Trophoblast cell (in vitro differentiated cells and primary cell): ENCODE results near the gene PLCH2.

Source experiments
- DNase-seq, 2 donors: peaks; one replicate each; pipeline ENCODE4 v3.0.0-alpha.2; 2016
- H2AFZ ChIP-seq: 2 replicates; pipeline ENCODE4 v1.6.1; 2013; ENCODE audit warnings: low read length, moderate library complexity, mild to moderate bottlenecking; ENCODE audit not compliant: insufficient read depth, poor library complexity
- H2AK5ac ChIP-seq: 2 replicates; pipeline ENCODE4 v1.6.1; 2013; ENCODE audit warnings: mild to moderate bottlenecking, low read length
- H2BK120ac ChIP-seq: 2 replicates; pipeline ENCODE4 v1.6.1; 2013; ENCODE audit warnings: low read length, mild to moderate bottlenecking, moderate library complexity; ENCODE audit not compliant: insufficient read depth, poor library complexity
- H2BK12ac ChIP-seq: 2 replicates; pipeline ENCODE4 v1.6.1; 2013; ENCODE audit warnings: mild to moderate bottlenecking, low read length, moderate library complexity
- H2BK5ac ChIP-seq: 2 replicates; pipeline ENCODE4 v1.6.1; 2013; ENCODE audit warnings: low read length, low read depth, moderate library complexity, mild to moderate bottlenecking; ENCODE audit not compliant: poor library complexity
- H3K14ac ChIP-seq: 2 replicates; pipeline ENCODE4 v1.6.1; 2013; ENCODE audit warnings: mild to moderate bottlenecking, low read length
- H3K18ac ChIP-seq: 2 replicates; pipeline ENCODE4 v1.6.1; 2013; ENCODE audit warnings: mild to moderate bottlenecking, low read length
- H3K23ac ChIP-seq: 2 replicates; pipeline ENCODE4 v1.6.1; 2013; ENCODE audit warnings: low read length
- H3K27ac ChIP-seq: 2 replicates; pipeline ENCODE4 v1.5.1; 2013; ENCODE audit warnings: low read depth, mild to moderate bottlenecking, inconsistent platforms, low read length, moderate library complexity
- H3K27me3 ChIP-seq: 2 replicates; pipeline ENCODE4 v1.6.1; 2013; ENCODE audit warnings: inconsistent platforms, mild to moderate bottlenecking, low read length, moderate library complexity; ENCODE audit not compliant: insufficient read depth
- H3K36me3 ChIP-seq, 2 experiments: 1 replicate in 1 of 2; 2 replicates in 1 of 2; pipeline ENCODE4 v1.6.1; 2013; ENCODE audit warnings: low read length in 2 of 2, mild to moderate bottlenecking in 2 of 2, moderate library complexity in 1 of 2; ENCODE audit not compliant: insufficient read depth in 2 of 2, control insufficient read depth in 1 of 2
- H3K4ac ChIP-seq: 2 replicates; pipeline ENCODE4 v1.6.1; 2013; ENCODE audit warnings: low read depth, mild to moderate bottlenecking, low read length, moderate library complexity
- H3K4me1 ChIP-seq, 2 experiments: 1 replicate in 1 of 2; 2 replicates in 1 of 2; pipeline ENCODE4 v1.6.1; 2013; ENCODE audit warnings: low read length in 2 of 2, mild to moderate bottlenecking in 2 of 2, moderate library complexity in 1 of 2; ENCODE audit not compliant: insufficient read depth in 2 of 2, control insufficient read depth in 1 of 2
- H3K4me2 ChIP-seq: 2 replicates; pipeline ENCODE4 v1.6.1; 2013; ENCODE audit warnings: inconsistent platforms, mild to moderate bottlenecking, low read length, moderate library complexity
- H3K4me3 ChIP-seq: 2 replicates; pipeline ENCODE4 v1.5.1; 2013; ENCODE audit warnings: mild to moderate bottlenecking, low read depth, low read length, inconsistent platforms
- H3K79me1 ChIP-seq: one replicate; pipeline ENCODE4 v1.6.1; 2013; ENCODE audit warnings: low read length
- H3K79me2 ChIP-seq: 2 replicates; pipeline ENCODE4 v1.6.1; 2013; ENCODE audit warnings: low read length, mild to moderate bottlenecking; ENCODE audit not compliant: control insufficient read depth, insufficient read depth, poor library complexity
- H3K9ac ChIP-seq: 2 replicates; pipeline ENCODE4 v1.6.1; 2013; ENCODE audit warnings: mild to moderate bottlenecking, low read length
- H3K9me3 ChIP-seq: 2 replicates; pipeline ENCODE4 v1.6.1; 2013; ENCODE audit warnings: low read depth, mild to moderate bottlenecking, control low read depth, inconsistent platforms, low read length; ENCODE audit not compliant: insufficient read depth
- H4K12ac ChIP-seq: 2 replicates; pipeline ENCODE4 v1.6.1; 2013; ENCODE audit warnings: low read depth, mild to moderate bottlenecking, low read length, moderate library complexity
- H4K8ac ChIP-seq: 2 replicates; pipeline ENCODE4 v1.6.1; 2013; ENCODE audit warnings: low read depth, mild to moderate bottlenecking, low read length, moderate library complexity
- H4K91ac ChIP-seq: one replicate; pipeline ENCODE4 v1.6.1; 2013; ENCODE audit warnings: low read depth, mild to moderate bottlenecking, low read length, moderate library complexity
- WGBS: extraction: QIAGEN DNeasy Blood & Tissue Kit; methylation state at CpG from one replicate; pipeline ENCODE4 v1.1.7; 2013; ENCODE audit warnings: missing lambda C conversion rate; ENCODE audit not compliant: insufficient read length, insufficient coverage; ENCODE audit errors: extremely low coverage; 5-methylcytosine and 5-hydroxymethylcytosine counted together

The PLCH2 gene

GRCh38 chr1:2488688-2489087 lies 12.6 kb downstream of the PLCH2 start:
- Histone ChIP-seq H2BK5ac (no peak overlapping the region), H3K9ac (no peak overlapping the region), H3K79me2 (no peaks in the 10 kb centered on the region), H3K4me3 (no peak overlapping the region), H3K79me1 (no peaks in the 10 kb centered on the region), H3K23ac (no peak overlapping the region), H4K91ac (no peak overlapping the region), H4K12ac (no peak overlapping the region), H2AFZ (no peak overlapping the region), H2BK120ac (no peak overlapping the region), H3K4ac (no peak overlapping the region), H3K9me3 (peaks cover 24% of the 10 kb centered on the region), H3K27ac (no peak overlapping the region), H3K18ac (no peak overlapping the region), H2BK12ac (no peak overlapping the region), H3K4me1 (no peaks in the 10 kb centered on the region), H4K8ac (no peak overlapping the region), H3K36me3 (no peaks in the 10 kb centered on the region), H3K27me3 (no peaks in the 10 kb centered on the region), H3K4me2 (no peak overlapping the region), H3K14ac (no peak overlapping the region), H2AK5ac (no peak overlapping the region)
- no peak for DNase-seq
- no CpG with 5 or more reads among the region's 2 CpGs for WGBS

GRCh38 chr1:2489615-2490014 lies 13.5 kb downstream of the PLCH2 start:
- Histone ChIP-seq H4K91ac (no peak overlapping the region), H3K27me3 (no peaks in the 10 kb centered on the region), H4K8ac (no peak overlapping the region), H2AK5ac (no peak overlapping the region), H3K4me2 (no peak overlapping the region), H3K27ac (no peak overlapping the region), H4K12ac (no peak overlapping the region), H3K18ac (no peak overlapping the region), H3K4ac (no peak overlapping the region), H2BK5ac (no peak overlapping the region), H3K4me3 (no peak overlapping the region), H2BK12ac (no peak overlapping the region), H3K23ac (no peak overlapping the region), H3K14ac (no peak overlapping the region), H3K79me2 (no peaks in the 10 kb centered on the region), H3K9me3 (peaks cover 24% of the 10 kb centered on the region), H3K36me3 (no peaks in the 10 kb centered on the region), H3K9ac (no peak overlapping the region), H3K79me1 (no peaks in the 10 kb centered on the region), H2BK120ac (no peak overlapping the region), H3K4me1 (peaks cover 7% of the 10 kb centered on the region in 2 experiments), H2AFZ (no peak overlapping the region)
- WGBS: no CpG with 5 or more reads among the region's 14 CpGs
- DNase-seq: no peak

GRCh38 chr1:2492091-2492490 lies 16.0 kb downstream of the PLCH2 start:
- no peak overlapping the region for H3K4me2 ChIP-seq
- H3K9ac ChIP-seq: no peak overlapping the region
- no peak overlapping the region for H2BK12ac ChIP-seq
- peaks cover 17% of the 10 kb centered on the region for H3K9me3 ChIP-seq
- no peak overlapping the region for H4K12ac ChIP-seq
- H3K27ac ChIP-seq: no peak overlapping the region
- H3K4me3 ChIP-seq: no peak overlapping the region
- no peak for DNase-seq
- no peak overlapping the region for H4K8ac ChIP-seq
- no peak overlapping the region for H2AFZ ChIP-seq
- peaks cover 8 to 9% of the 10 kb centered on the region in 2 experiments for H3K4me1 ChIP-seq
- no peak overlapping the region for H3K14ac ChIP-seq
- H2BK120ac ChIP-seq: no peak overlapping the region
- H3K79me1 ChIP-seq: no peaks in the 10 kb centered on the region
- H4K91ac ChIP-seq: no peak overlapping the region
- H3K36me3 ChIP-seq: no peaks in the 10 kb centered on the region
- H3K23ac ChIP-seq: no peak overlapping the region
- H3K27me3 ChIP-seq: no peaks in the 10 kb centered on the region
- H3K79me2 ChIP-seq: no peaks in the 10 kb centered on the region
- WGBS: no CpG with 5 or more reads among the region's 13 CpGs
- H2BK5ac ChIP-seq: no peak overlapping the region
- H2AK5ac ChIP-seq: no peak overlapping the region
- H3K4ac ChIP-seq: no peak overlapping the region
- H3K18ac ChIP-seq: no peak overlapping the region

GRCh38 chr1:2493218-2493617 lies 17.1 kb downstream of the PLCH2 start:
- Histone ChIP-seq H3K23ac (no peak overlapping the region), H3K18ac (no peak overlapping the region), H2AK5ac (no peak overlapping the region), H3K9me3 (peaks cover 8% of the 10 kb centered on the region), H2BK12ac (no peak overlapping the region), H3K4ac (no peak overlapping the region), H3K4me3 (no peak overlapping the region), H3K27me3 (no peaks in the 10 kb centered on the region), H4K91ac (no peak overlapping the region), H4K8ac (no peak overlapping the region), H3K4me1 (peaks cover 8 to 9% of the 10 kb centered on the region in 2 experiments), H3K14ac (no peak overlapping the region), H2BK120ac (no peak overlapping the region), H3K9ac (no peak overlapping the region), H2AFZ (no peak overlapping the region), H3K27ac (no peak overlapping the region), H2BK5ac (no peak overlapping the region), H3K4me2 (no peak overlapping the region), H3K79me1 (no peaks in the 10 kb centered on the region), H3K36me3 (no peaks in the 10 kb centered on the region), H3K79me2 (no peaks in the 10 kb centered on the region), H4K12ac (no peak overlapping the region)
- DNase-seq: no peak
- whole genome bisulfite sequencing: no CpG with 5 or more reads among the region's 19 CpGs
